ENCODE measurements around the gene MLC1. TPM values are rescaled to one million over a fixed set of nuclear protein-coding genes. Genes with fewer than 3 reads are reported as not detected.

Gene MLC1
- total and polyA plus RNA-seq, 8 donors = not detected

DNA sequence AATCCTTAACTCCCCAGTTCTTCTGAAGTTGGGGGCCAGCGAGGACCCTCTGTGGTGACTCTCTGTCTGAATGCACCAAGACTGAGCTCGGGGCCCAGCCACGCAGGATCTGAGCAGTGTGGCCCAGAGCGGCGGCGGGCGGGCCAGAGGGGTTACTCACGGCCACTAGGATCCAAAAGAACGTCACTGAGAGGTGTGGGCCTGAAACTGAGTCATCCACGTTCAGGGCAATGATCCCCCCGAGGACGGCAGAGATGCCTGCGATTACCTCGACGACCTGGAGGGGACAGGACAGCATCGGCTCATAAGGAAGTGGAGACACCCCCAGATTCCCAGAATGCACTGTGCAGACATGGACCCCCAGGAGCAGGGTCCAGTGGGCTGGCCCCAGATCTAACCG lies 11.2 kb downstream of the MLC1 start:
- no peak for DNase-seq
- WGBS, 5 donors = 73 to 84% (median 77%) methylated on average over 16 to 17 of the region's 17 CpGs
- Histone ChIP-seq H3K27ac (no peak overlapping the region), H3K27me3 (peaks cover 0 to 46% (median 0%) of the 10 kb centered on the region in 3 donors), H3K4me3 (no peak overlapping the region), H3K4me1 (peaks cover 0 to 14% (median 4%) of the 10 kb centered on the region in 4 donors), H3K36me3 (no peaks in the 10 kb centered on the region), H3K9me3 (no peaks in the 10 kb centered on the region)
- TF ChIP-seq EP300 (IDR thresholded peaks at IDR 0.05) (no peak), POLR2AphosphoS5 (IDR thresholded peaks at IDR 0.05) (no peak), POLR2A (IDR thresholded peaks at IDR 0.05) (no peak)
- TF ChIP-seq, protein P1, sequence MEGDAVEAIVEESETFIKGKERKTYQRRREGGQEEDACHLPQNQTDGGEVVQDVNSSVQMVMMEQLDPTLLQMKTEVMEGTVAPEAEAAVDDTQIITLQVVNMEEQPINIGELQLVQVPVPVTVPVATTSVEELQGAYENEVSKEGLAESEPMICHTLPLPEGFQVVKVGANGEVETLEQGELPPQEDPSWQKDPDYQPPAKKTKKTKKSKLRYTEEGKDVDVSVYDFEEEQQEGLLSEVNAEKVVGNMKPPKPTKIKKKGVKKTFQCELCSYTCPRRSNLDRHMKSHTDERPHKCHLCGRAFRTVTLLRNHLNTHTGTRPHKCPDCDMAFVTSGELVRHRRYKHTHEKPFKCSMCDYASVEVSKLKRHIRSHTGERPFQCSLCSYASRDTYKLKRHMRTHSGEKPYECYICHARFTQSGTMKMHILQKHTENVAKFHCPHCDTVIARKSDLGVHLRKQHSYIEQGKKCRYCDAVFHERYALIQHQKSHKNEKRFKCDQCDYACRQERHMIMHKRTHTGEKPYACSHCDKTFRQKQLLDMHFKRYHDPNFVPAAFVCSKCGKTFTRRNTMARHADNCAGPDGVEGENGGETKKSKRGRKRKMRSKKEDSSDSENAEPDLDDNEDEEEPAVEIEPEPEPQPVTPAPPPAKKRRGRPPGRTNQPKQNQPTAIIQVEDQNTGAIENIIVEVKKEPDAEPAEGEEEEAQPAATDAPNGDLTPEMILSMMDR (IDR thresholded peaks at IDR 0.05) = no peak
- intact Hi-C loops (cut with DNase I; ENCODE audit: low total_unique reads) = no loop called here

DNA sequence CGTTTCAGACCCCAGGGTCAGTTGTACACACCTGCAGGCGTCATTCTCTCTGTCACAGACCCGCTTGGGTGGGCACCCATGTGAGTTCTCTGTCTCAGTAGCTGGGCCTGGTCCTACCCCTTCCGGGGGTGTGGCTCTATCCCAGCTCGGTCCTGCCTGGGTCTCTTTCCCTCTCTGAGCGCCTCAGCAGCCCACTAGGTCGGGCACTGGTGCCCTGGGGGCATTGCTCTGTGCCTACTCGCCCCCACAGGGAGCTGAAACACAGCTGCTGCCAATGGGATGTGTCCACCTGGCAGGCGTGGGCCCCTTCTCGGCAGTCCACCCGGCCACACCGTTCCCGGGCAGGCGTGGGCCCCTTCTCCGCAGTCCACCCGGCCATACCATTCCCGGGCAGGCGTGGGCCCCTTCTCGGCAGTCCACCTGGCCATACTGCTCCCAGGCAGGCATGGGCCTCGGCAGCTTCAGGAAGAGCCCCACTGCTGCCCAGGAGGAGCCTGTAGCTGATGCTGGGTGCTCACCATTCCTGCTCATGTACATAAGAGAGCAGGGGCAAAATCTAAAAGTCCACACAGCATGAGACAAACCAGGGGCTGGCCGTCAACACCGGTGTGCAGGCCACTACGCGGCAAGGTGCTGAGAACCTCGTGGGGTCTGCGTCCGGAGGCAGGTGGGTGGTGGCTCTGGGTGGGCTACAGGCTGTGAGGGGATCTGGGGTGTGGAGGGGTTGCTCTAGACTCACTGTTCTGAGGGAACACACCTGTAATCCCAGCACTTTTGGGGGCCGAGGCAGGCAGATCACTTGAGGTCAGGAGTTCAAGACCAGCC lies 12.3 kb downstream of the MLC1 start:
- WGBS, 5 donors = 84 to 90% (median 86%) methylated on average over 27 to 28 of the region's 28 CpGs
- no peaks in the 10 kb centered on the region for H3K9me3 ChIP-seq
- no peaks in the 10 kb centered on the region for H3K36me3 ChIP-seq
- peaks cover 0 to 50% (median 0%) of the 10 kb centered on the region in 3 donors for H3K27me3 ChIP-seq
- TF ChIP-seq POLR2AphosphoS5 (IDR thresholded peaks at IDR 0.05) = no peak
- TF ChIP-seq EP300 (IDR thresholded peaks at IDR 0.05) = no peak
- TF ChIP-seq, protein P1 (IDR thresholded peaks at IDR 0.05) = no peak
- no peak for TF ChIP-seq POLR2A (IDR thresholded peaks at IDR 0.05)
- peaks cover 0 to 14% (median 4%) of the 10 kb centered on the region in 4 donors for H3K4me1 ChIP-seq
- DNase-seq = no peak
- H3K4me3 ChIP-seq = no peak overlapping the region
- intact Hi-C loops (cut with DNase I; ENCODE audit: low total_unique reads) = no loop called here
- H3K27ac ChIP-seq = no peak overlapping the region

DNA sequence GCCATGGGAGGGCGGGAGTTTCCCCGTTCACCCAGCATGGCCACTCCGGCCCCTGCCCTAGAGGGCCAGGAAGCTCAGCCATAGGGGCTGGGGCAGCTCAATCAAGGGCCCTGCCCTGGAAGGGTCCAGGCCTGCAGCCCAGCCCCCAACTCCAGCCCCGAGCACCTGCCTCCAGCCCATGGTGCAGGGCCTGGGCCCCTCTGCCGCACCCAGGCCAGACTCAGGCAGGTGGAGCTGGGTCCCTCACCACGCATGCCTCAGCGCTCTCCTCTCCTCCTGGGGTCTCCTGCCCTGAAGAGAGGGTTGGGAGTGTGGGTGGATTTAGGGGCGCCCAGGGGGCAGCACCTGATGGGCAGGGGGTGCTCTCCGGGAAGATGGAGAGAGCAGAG lies 13.1 kb downstream of the MLC1 start:
- Histone ChIP-seq H3K36me3 (no peaks in the 10 kb centered on the region), H3K4me1 (peaks cover 0 to 14% (median 4%) of the 10 kb centered on the region in 4 donors), H3K27me3 (peaks cover 0 to 48% (median 0%) of the 10 kb centered on the region in 3 donors), H3K9me3 (no peaks in the 10 kb centered on the region), H3K4me3 (no peak overlapping the region), H3K27ac (no peak overlapping the region)
- no peak for DNase-seq
- TF ChIP-seq POLR2AphosphoS5 (IDR thresholded peaks at IDR 0.05) (no peak), POLR2A (IDR thresholded peaks at IDR 0.05) (no peak)
- TF ChIP-seq, protein P1 (IDR thresholded peaks at IDR 0.05) = no peak
- WGBS, 5 donors = 81 to 91% (median 88%) methylated on average over 4 to 9 of the region's 9 CpGs
- intact Hi-C loops (cut with DNase I; ENCODE audit: low total_unique reads) = no loop called here

DNA sequence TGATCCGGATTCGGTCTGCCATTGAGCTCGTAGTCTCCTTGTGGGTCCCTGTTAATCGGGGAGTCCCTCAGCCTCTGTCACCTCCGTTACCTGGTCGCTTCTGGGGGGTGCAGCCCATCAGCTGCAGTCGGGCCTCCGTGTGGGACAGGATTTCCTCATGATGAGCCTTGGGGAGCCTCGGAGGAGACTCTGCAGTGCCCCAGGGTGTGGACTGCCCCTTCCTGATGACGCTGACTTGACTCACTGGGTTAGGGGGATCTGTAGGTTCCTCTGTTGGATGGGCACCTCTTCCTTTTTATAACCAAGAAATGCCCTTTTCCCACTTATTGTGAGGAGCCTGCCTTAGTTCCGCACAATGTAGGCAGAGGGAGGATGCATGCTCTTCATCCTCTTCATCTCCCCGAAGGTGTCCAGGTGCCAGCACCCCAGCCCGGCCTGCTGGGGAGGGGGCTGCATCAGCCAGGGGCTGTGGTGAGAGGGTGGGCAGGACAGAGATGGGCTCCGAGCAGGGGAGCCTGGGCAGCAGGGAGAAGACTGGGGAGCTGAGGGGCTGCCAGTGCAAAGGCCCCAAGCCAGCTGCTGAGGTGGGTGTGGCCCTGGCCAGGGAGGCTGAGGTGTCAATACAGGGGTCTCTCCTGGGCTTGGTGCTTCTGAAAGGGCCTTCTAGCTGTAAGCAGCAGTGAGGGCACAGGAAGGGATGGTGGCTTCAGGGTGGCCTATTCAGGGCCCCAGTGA lies 13.6 kb downstream of the MLC1 start:
- H3K27me3 ChIP-seq = peaks cover 0 to 44% (median 0%) of the 10 kb centered on the region in 3 donors
- no peaks in the 10 kb centered on the region for H3K9me3 ChIP-seq
- no peaks in the 10 kb centered on the region for H3K36me3 ChIP-seq
- WGBS, 5 donors = 81 to 87% (median 87%) methylated on average over 13 to 14 of the region's 14 CpGs
- TF ChIP-seq, protein P1 (IDR thresholded peaks at IDR 0.05) = no peak
- TF ChIP-seq POLR2A (IDR thresholded peaks at IDR 0.05) = no peak
- TF ChIP-seq POLR2AphosphoS5 (IDR thresholded peaks at IDR 0.05) = no peak
- TF ChIP-seq EP300 (IDR thresholded peaks at IDR 0.05) = no peak
- no peak for DNase-seq
- H3K27ac ChIP-seq = no peak overlapping the region
- H3K4me3 ChIP-seq = no peak overlapping the region
- intact Hi-C loops (cut with DNase I; ENCODE audit: low total_unique reads) = no loop called here
- peaks cover 0 to 14% (median 4%) of the 10 kb centered on the region in 4 donors for H3K4me1 ChIP-seq

Data from stomach (tissue), 9 donors.